Breast epithelium (tissue), 4 donors: ENCODE results near the gene MTMR2. TPM values are rescaled to one million over a fixed set of nuclear protein-coding genes. Genes with fewer than 3 reads are reported as not detected.

ENCODE experiments used
- DNase-seq, 2 donors: peaks; one replicate each; pipeline ENCODE4 v3.0.0-alpha.2; 2019; ENCODE audit warnings: low spot score in 2 of 2
- H3K27ac ChIP-seq, 2 donors: fragments of 200-600 bp; sonication (generic) in 1 of 2; one replicate each; pipeline ENCODE4 v1.5.1; 2016 to 2019; ENCODE audit warnings: mild to moderate bottlenecking in 1 of 2
- H3K27me3 ChIP-seq, 2 donors: fragments of 200-600 bp; sonication (generic) in 1 of 2; one replicate each; pipeline versions ENCODE4 v1.5.1 to v1.6.0; 2017 to 2019; ENCODE audit warnings: control low read depth in 1 of 2, mild to moderate bottlenecking in 1 of 2
- H3K36me3 ChIP-seq: fragments of 200-600 bp; one replicate; pipeline ENCODE4 v1.5.1; 2019
- H3K4me1 ChIP-seq, 2 donors: fragments of 200-600 bp; sonication (generic); one replicate each; pipeline ENCODE4 v1.5.1; 2016 to 2019; ENCODE audit warnings: control low read depth in 1 of 2
- H3K4me3 ChIP-seq, 3 donors: fragments of 200-600 bp; sonication (generic); 1 replicate in 2 of 3; 2 replicates in 1 of 3; pipeline ENCODE4 v1.5.1; 2016 to 2019; ENCODE audit warnings: mild to moderate bottlenecking in 3 of 3, moderate library complexity in 2 of 3
- H3K9me3 ChIP-seq, 2 donors: fragments of 200-600 bp; sonication (generic) in 1 of 2; one replicate each; pipeline ENCODE4 v1.5.1; 2016 to 2019; ENCODE audit warnings: control low read depth in 1 of 2
- CTCF ChIP-seq, 3 donors: fragments of 450-650 bp; IDR thresholded peaks; one replicate each; pipeline ENCODE4 v1.5.1; 2016 to 2017; ENCODE audit warnings: antibody characterized with exemption in 3 of 3, mild to moderate bottlenecking in 3 of 3, moderate library complexity in 3 of 3
- POLR2A ChIP-seq: fragments of 450-650 bp; IDR thresholded peaks from one replicate; pipeline ENCODE4 v1.6.1; 2016; ENCODE audit warnings: antibody characterized with exemption, mild to moderate bottlenecking, moderate library complexity
- POLR2AphosphoS5 ChIP-seq, 3 donors: sonication (generic); formaldehyde crosslinking; IDR thresholded peaks; one replicate each; pipeline ENCODE4 v1.6.1; 2017; ENCODE audit warnings: antibody characterized with exemption in 3 of 3
- intact Hi-C: fragments of 100-400 bp; cut with DNase I; formaldehyde crosslinking; loops from one replicate; pipeline ENCODE4 v1.15.1; 2023; ENCODE audit warnings: low total_unique reads
- total RNA-seq, 3 donors: library from RNA; depleted of rRNA; stranded (reverse); fragments of >200 nt; gene quantifications; one replicate each; pipeline ENCODE4 v1.1.0, GENCODE V29; 2016

MTMR2 gene
- total RNA-seq, 3 donors from 2014 or later, result 20.3 to 28.4 (median 20.5) TPM

GRCh38 chr11:95888439-95888838 lies 35.5 kb downstream of the MTMR2 start:
- intact Hi-C loops, result no loop called here
- TF ChIP-seq CTCF (IDR thresholded peaks at IDR 0.05) (no peak), POLR2A (no peak), POLR2AphosphoS5 (IDR thresholded peaks at IDR 0.05) (no peak)
- Histone ChIP-seq H3K27ac (no peak overlapping the region), H3K4me1 (no peaks in the 10 kb centered on the region), H3K4me3 (no peak overlapping the region), H3K27me3 (no peaks in the 10 kb centered on the region), H3K9me3 (no peaks in the 10 kb centered on the region), H3K36me3 (no peaks in the 10 kb centered on the region)
- no peak for DNase-seq

GRCh38 chr11:95886462-95886861 lies 37.4 kb downstream of the MTMR2 start:
- no peaks in the 10 kb centered on the region for H3K36me3 ChIP-seq
- H3K4me3 ChIP-seq, result no peak overlapping the region
- H3K27me3 ChIP-seq, result no peaks in the 10 kb centered on the region
- no peak overlapping the region for H3K27ac ChIP-seq
- no peak for DNase-seq
- TF ChIP-seq CTCF (IDR thresholded peaks at IDR 0.05), result no peak
- TF ChIP-seq POLR2AphosphoS5 (IDR thresholded peaks at IDR 0.05), result no peak
- no peak for TF ChIP-seq POLR2A
- H3K9me3 ChIP-seq, result no peaks in the 10 kb centered on the region
- H3K4me1 ChIP-seq, result no peaks in the 10 kb centered on the region
- intact Hi-C loops, result no loop called here

- no peak overlapping the region for H3K27ac ChIP-seq
- no peaks in the 10 kb centered on the region for H3K9me3 ChIP-seq
- no peaks in the 10 kb centered on the region for H3K36me3 ChIP-seq
- intact Hi-C loops, result no loop called here
- H3K27me3 ChIP-seq, result no peaks in the 10 kb centered on the region
- no peak for DNase-seq
- H3K4me1 ChIP-seq, result no peaks in the 10 kb centered on the region
- H3K4me3 ChIP-seq, result no peak overlapping the region
- TF ChIP-seq POLR2AphosphoS5 (IDR thresholded peaks at IDR 0.05) (no peak), CTCF (IDR thresholded peaks at IDR 0.05) (no peak), POLR2A (no peak)
These were observed 39.1 kb downstream of the MTMR2 start for GRCh38 chr11:95884802-95885201.

- Histone ChIP-seq H3K4me3 (no peak overlapping the region), H3K9me3 (no peaks in the 10 kb centered on the region), H3K36me3 (no peaks in the 10 kb centered on the region), H3K27ac (no peak overlapping the region), H3K27me3 (no peaks in the 10 kb centered on the region), H3K4me1 (no peaks in the 10 kb centered on the region)
- intact Hi-C loops, result no loop called here
- no peak for TF ChIP-seq POLR2AphosphoS5 (IDR thresholded peaks at IDR 0.05)
- TF ChIP-seq CTCF (IDR thresholded peaks at IDR 0.05), result no peak
- TF ChIP-seq POLR2A, result no peak
- no peak for DNase-seq
These were observed 39.5 kb downstream of the MTMR2 start for GRCh38 chr11:95884376-95884775.

- H3K4me1 ChIP-seq, result no peaks in the 10 kb centered on the region
- DNase-seq, result no peak
- no peaks in the 10 kb centered on the region for H3K27me3 ChIP-seq
- TF ChIP-seq POLR2AphosphoS5 (IDR thresholded peaks at IDR 0.05) (no peak), CTCF (IDR thresholded peaks at IDR 0.05) (no peak)
- intact Hi-C loops, result no loop called here
- H3K36me3 ChIP-seq, result no peaks in the 10 kb centered on the region
- no peaks in the 10 kb centered on the region for H3K9me3 ChIP-seq
- no peak overlapping the region for H3K27ac ChIP-seq
- no peak overlapping the region for H3K4me3 ChIP-seq
These were observed 40.5 kb downstream of the MTMR2 start for GRCh38 chr11:95883381-95883780.
